ENCODE data around the gene SAMD14. TPM values are rescaled to one million over a fixed set of nuclear protein-coding genes. Genes with fewer than 3 reads are reported as not detected.

The SAMD14 gene
- total and polyA plus RNA-seq, 2 donors (not counting 1 experiment from before 2014, with no cell fraction given), result 2.1 to 3.8 TPM

DNA sequence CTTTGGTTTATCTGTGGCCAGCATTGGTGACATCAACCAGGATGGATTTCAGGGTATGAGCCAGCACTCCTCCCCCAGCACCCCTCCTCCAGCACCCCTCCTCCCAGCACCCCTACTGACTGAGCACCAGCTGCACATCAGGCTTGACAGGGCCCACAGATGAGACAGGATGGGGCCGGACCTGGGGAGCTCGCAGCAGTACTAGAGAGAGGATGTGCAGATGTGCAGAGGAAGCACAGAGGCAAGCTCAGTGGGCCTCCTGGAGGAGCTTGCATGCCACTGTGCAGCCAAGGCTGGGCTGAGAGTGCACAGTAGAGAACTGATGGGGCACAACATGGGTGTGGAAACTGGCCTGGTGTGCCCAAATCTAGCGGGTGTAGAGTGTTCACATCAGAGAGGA, 57.8 kb downstream of the SAMD14 start:
- Histone ChIP-seq H3K4me2 (ENCODE audit: extremely low read depth, insufficient read depth, low read length) (no peak overlapping the region), H2AFZ (ENCODE audit: low read length) (no peak overlapping the region), H3K36me3 (ENCODE audit: control insufficient read depth, insufficient read depth, low read length) (peaks cover 44% of the 10 kb centered on the region), H3K4me3 (replicated peaks in 1 of 4; ENCODE audit: control extremely low read depth in 1 of 4, insufficient read depth in 1 of 4, low read depth in 3 of 4, low read length in 4 of 4) (no peak overlapping the region), H4K20me1 (ENCODE audit: control insufficient read depth, extremely low read depth, insufficient read depth, low read length) (no peaks in the 10 kb centered on the region), H3K9ac (ENCODE audit: insufficient read depth, low read length) (no peak overlapping the region), H3K27me3 (ENCODE audit: control insufficient read depth, insufficient read depth, low read length) (no peaks in the 10 kb centered on the region), H3K79me2 (ENCODE audit: control insufficient read depth, insufficient read depth, low read length) (peaks cover 14% of the 10 kb centered on the region), H3K9me3 (ENCODE audit: control insufficient read depth, insufficient read depth, low read depth, low read length) (no peaks in the 10 kb centered on the region), H3K4me1 (ENCODE audit: control insufficient read depth, extremely low read depth, insufficient read depth, low read length) (no peaks in the 10 kb centered on the region), H3K27ac (ENCODE audit: insufficient read depth, low read length) (no peak overlapping the region)
- TF ChIP-seq, protein P1, sequence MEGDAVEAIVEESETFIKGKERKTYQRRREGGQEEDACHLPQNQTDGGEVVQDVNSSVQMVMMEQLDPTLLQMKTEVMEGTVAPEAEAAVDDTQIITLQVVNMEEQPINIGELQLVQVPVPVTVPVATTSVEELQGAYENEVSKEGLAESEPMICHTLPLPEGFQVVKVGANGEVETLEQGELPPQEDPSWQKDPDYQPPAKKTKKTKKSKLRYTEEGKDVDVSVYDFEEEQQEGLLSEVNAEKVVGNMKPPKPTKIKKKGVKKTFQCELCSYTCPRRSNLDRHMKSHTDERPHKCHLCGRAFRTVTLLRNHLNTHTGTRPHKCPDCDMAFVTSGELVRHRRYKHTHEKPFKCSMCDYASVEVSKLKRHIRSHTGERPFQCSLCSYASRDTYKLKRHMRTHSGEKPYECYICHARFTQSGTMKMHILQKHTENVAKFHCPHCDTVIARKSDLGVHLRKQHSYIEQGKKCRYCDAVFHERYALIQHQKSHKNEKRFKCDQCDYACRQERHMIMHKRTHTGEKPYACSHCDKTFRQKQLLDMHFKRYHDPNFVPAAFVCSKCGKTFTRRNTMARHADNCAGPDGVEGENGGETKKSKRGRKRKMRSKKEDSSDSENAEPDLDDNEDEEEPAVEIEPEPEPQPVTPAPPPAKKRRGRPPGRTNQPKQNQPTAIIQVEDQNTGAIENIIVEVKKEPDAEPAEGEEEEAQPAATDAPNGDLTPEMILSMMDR (conservative IDR thresholded peaks at IDR 0.05 in 1 of 2, IDR thresholded peaks at IDR 0.05 in 1 of 2; ENCODE audit: low read depth in 1 of 2, low read length in 2 of 2), result no peak
- no peak for TF ChIP-seq EZH2 (IDR thresholded peaks at IDR 0.05; ENCODE audit: low read length, missing control alignments)
- no peak for DNase-seq (ENCODE audit: low read depth in 2 of 2)

DNA sequence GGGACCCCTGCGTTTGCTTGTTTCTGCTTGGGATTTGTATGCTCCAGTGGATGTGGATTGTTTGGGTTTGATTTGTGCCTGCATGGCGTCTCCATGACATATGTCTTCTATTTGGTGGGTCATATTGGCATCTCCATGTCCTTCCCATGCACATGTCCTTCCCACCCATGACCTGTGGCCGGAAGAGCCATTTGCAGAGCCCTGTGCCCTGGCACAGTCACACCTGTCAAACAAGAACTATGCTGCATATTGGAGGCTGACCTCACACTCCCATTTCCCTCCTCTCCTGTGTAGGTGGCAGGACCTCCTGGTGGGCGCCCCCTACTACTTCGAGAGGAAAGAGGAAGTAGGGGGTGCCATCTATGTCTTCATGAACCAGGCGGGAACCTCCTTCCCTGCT, 58.3 kb downstream of the SAMD14 start:
- H3K4me1 ChIP-seq (ENCODE audit: control insufficient read depth, extremely low read depth, insufficient read depth, low read length), result no peaks in the 10 kb centered on the region
- TF ChIP-seq, protein P1 (conservative IDR thresholded peaks at IDR 0.05 in 1 of 2, IDR thresholded peaks at IDR 0.05 in 1 of 2; ENCODE audit: low read depth in 1 of 2, low read length in 2 of 2), result no peak
- TF ChIP-seq EZH2 (IDR thresholded peaks at IDR 0.05; ENCODE audit: low read length, missing control alignments), result no peak
- no peak overlapping the region for H2AFZ ChIP-seq (ENCODE audit: low read length)
- H3K36me3 ChIP-seq (ENCODE audit: control insufficient read depth, insufficient read depth, low read length), result peaks cover 41% of the 10 kb centered on the region
- no peaks in the 10 kb centered on the region for H4K20me1 ChIP-seq (ENCODE audit: control insufficient read depth, extremely low read depth, insufficient read depth, low read length)
- no peak for DNase-seq (ENCODE audit: low read depth in 2 of 2)
- H3K27ac ChIP-seq (ENCODE audit: insufficient read depth, low read length), result no peak overlapping the region
- H3K79me2 ChIP-seq (ENCODE audit: control insufficient read depth, insufficient read depth, low read length), result peaks cover 18% of the 10 kb centered on the region
- no peak overlapping the region for H3K9ac ChIP-seq (ENCODE audit: insufficient read depth, low read length)
- H3K4me3 ChIP-seq (replicated peaks in 1 of 4; ENCODE audit: control extremely low read depth in 1 of 4, insufficient read depth in 1 of 4, low read depth in 3 of 4, low read length in 4 of 4), result no peak overlapping the region
- no peaks in the 10 kb centered on the region for H3K27me3 ChIP-seq (ENCODE audit: control insufficient read depth, insufficient read depth, low read length)
- no peak overlapping the region for H3K4me2 ChIP-seq (ENCODE audit: extremely low read depth, insufficient read depth, low read length)
- H3K9me3 ChIP-seq (ENCODE audit: control insufficient read depth, insufficient read depth, low read depth, low read length), result no peaks in the 10 kb centered on the region

DNA sequence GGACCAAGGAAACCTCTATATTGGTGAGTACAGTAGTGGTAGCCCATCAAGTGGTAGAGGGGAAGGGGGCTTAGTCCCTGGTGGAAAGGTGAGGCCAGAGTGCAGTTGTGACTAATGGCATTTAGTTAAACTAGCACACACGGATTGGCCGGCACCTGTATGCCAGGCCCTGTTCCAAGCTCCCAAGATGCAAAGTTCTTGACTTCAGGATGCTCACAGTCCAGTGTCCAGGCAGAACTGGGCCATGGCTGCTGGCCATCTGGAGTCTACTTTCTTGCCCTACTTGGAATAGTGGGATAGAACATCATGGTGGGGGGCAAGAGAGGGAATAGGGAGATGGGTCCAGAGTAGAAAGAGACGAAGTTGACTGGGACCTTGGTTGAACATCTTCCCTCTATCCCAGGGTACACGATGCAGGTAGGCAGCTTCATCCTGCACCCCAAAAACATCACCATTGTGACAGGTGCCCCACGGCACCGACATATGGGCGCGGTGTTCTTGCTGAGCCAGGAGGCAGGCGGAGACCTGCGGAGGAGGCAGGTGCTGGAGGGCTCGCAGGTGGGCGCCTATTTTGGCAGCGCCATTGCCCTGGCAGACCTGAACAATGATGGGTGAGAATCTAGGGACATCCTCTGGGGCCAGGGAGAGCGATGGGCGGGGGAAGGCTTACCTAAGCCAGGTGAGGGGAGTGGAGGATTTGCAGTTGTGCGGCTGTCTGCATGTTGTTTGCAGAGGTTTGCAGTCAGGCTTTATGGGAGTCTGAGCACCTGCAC, 58.9 kb downstream of the SAMD14 start:
- H3K27ac ChIP-seq (ENCODE audit: insufficient read depth, low read length), result no peak overlapping the region
- H4K20me1 ChIP-seq (ENCODE audit: control insufficient read depth, extremely low read depth, insufficient read depth, low read length), result no peaks in the 10 kb centered on the region
- peaks cover 23% of the 10 kb centered on the region for H3K79me2 ChIP-seq (ENCODE audit: control insufficient read depth, insufficient read depth, low read length)
- no peaks in the 10 kb centered on the region for H3K4me1 ChIP-seq (ENCODE audit: control insufficient read depth, extremely low read depth, insufficient read depth, low read length)
- peaks cover 39% of the 10 kb centered on the region for H3K36me3 ChIP-seq (ENCODE audit: control insufficient read depth, insufficient read depth, low read length)
- no peaks in the 10 kb centered on the region for H3K9me3 ChIP-seq (ENCODE audit: control insufficient read depth, insufficient read depth, low read depth, low read length)
- no peak overlapping the region for H2AFZ ChIP-seq (ENCODE audit: low read length)
- no peak for DNase-seq (ENCODE audit: low read depth in 2 of 2)
- no peaks in the 10 kb centered on the region for H3K27me3 ChIP-seq (ENCODE audit: control insufficient read depth, insufficient read depth, low read length)
- no peak for TF ChIP-seq EZH2 (IDR thresholded peaks at IDR 0.05; ENCODE audit: low read length, missing control alignments)
- TF ChIP-seq, protein P1 (conservative IDR thresholded peaks at IDR 0.05 in 1 of 2, IDR thresholded peaks at IDR 0.05 in 1 of 2; ENCODE audit: low read depth in 1 of 2, low read length in 2 of 2), result no peak
- H3K9ac ChIP-seq (ENCODE audit: insufficient read depth, low read length), result no peak overlapping the region
- no peak overlapping the region for H3K4me3 ChIP-seq (replicated peaks in 1 of 4; ENCODE audit: control extremely low read depth in 1 of 4, insufficient read depth in 1 of 4, low read depth in 3 of 4, low read length in 4 of 4)
- no peak overlapping the region for H3K4me2 ChIP-seq (ENCODE audit: extremely low read depth, insufficient read depth, low read length)
